Measurements from ENCODE around the gene SLC30A2. TPM values are rescaled to one million over a fixed set of nuclear protein-coding genes. Genes with fewer than 3 reads are reported as not detected.
A peak's percentile ranks its signal among the peaks of the same experiment; 100 is the strongest.

Gene SLC30A2
- total and polyA plus RNA-seq, 2 of the 13 experiments (the other 11 are each of a cell fraction or from before 2014, with no cell fraction given) = not detected

- TF ChIP-seq, protein P1, sequence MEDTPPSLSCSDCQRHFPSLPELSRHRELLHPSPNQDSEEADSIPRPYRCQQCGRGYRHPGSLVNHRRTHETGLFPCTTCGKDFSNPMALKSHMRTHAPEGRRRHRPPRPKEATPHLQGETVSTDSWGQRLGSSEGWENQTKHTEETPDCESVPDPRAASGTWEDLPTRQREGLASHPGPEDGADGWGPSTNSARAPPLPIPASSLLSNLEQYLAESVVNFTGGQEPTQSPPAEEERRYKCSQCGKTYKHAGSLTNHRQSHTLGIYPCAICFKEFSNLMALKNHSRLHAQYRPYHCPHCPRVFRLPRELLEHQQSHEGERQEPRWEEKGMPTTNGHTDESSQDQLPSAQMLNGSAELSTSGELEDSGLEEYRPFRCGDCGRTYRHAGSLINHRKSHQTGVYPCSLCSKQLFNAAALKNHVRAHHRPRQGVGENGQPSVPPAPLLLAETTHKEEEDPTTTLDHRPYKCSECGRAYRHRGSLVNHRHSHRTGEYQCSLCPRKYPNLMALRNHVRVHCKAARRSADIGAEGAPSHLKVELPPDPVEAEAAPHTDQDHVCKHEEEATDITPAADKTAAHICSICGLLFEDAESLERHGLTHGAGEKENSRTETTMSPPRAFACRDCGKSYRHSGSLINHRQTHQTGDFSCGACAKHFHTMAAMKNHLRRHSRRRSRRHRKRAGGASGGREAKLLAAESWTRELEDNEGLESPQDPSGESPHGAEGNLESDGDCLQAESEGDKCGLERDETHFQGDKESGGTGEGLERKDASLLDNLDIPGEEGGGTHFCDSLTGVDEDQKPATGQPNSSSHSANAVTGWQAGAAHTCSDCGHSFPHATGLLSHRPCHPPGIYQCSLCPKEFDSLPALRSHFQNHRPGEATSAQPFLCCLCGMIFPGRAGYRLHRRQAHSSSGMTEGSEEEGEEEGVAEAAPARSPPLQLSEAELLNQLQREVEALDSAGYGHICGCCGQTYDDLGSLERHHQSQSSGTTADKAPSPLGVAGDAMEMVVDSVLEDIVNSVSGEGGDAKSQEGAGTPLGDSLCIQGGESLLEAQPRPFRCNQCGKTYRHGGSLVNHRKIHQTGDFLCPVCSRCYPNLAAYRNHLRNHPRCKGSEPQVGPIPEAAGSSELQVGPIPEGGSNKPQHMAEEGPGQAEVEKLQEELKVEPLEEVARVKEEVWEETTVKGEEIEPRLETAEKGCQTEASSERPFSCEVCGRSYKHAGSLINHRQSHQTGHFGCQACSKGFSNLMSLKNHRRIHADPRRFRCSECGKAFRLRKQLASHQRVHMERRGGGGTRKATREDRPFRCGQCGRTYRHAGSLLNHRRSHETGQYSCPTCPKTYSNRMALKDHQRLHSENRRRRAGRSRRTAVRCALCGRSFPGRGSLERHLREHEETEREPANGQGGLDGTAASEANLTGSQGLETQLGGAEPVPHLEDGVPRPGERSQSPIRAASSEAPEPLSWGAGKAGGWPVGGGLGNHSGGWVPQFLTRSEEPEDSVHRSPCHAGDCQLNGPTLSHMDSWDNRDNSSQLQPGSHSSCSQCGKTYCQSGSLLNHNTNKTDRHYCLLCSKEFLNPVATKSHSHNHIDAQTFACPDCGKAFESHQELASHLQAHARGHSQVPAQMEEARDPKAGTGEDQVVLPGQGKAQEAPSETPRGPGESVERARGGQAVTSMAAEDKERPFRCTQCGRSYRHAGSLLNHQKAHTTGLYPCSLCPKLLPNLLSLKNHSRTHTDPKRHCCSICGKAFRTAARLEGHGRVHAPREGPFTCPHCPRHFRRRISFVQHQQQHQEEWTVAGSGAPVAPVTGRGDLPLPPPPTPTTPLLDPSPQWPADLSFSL (CRISPR knock-in tag; IDR thresholded peaks at IDR 0.05) = no peak
- TF ChIP-seq FOXO4 (CRISPR knock-in tag; conservative IDR thresholded peaks at IDR 0.05) (no peak), HIC2 (CRISPR knock-in tag; IDR thresholded peaks at IDR 0.05; ENCODE audit: low read depth) (no peak), SOX6 (IDR thresholded peaks at IDR 0.05) (no peak), SOX6 (CRISPR knock-in tag; IDR thresholded peaks at IDR 0.05) (0 out of 2 replicates have a peak, but pooled peaks have one; percentile 3), ETV6 (CRISPR knock-in tag; conservative IDR thresholded peaks at IDR 0.05) (no peak), SRF (IDR thresholded peaks at IDR 0.05; ENCODE audit: low read depth, low read length) (no peak), ZNF761 (CRISPR knock-in tag; conservative IDR thresholded peaks at IDR 0.05) (peak; percentile 78; the same call in 1 of the 2 replicates), JUND (CRISPR knock-in tag; IDR thresholded peaks at IDR 0.05) (no peak), GABPB1 (CRISPR knock-in tag; IDR thresholded peaks at IDR 0.05) (peak; percentile 62; the same call in 1 of the 2 replicates), PRMT3 (CRISPR knock-in tag; IDR thresholded peaks at IDR 0.05; ENCODE audit: borderline replicate concordance, low read depth) (no peak), ZNF713 (CRISPR knock-in tag; IDR thresholded peaks at IDR 0.05) (no peak), ZFYVE20 (CRISPR knock-in tag; IDR thresholded peaks at IDR 0.05; ENCODE audit: borderline replicate concordance, low read depth) (no peak), FOXA3 (CRISPR knock-in tag; IDR thresholded peaks at IDR 0.05) (no peak; the same call in 1 of the 2 replicates), POLR2AphosphoS5 (IDR thresholded peaks at IDR 0.05; ENCODE audit: low read depth, low read length) (peak; percentile 48; the same call in 1 of the 2 replicates)
- TF ChIP-seq, protein P2, sequence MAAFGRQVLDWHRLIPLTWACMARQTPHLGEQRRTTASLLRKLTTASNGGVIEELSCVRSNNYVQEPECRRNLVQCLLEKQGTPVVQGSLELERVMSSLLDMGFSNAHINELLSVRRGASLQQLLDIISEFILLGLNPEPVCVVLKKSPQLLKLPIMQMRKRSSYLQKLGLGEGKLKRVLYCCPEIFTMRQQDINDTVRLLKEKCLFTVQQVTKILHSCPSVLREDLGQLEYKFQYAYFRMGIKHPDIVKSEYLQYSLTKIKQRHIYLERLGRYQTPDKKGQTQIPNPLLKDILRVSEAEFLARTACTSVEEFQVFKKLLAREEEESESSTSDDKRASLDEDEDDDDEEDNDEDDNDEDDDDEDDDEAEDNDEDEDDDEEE (CRISPR knock-in tag; IDR thresholded peaks at IDR 0.05) = no peak
- TF ChIP-seq, protein P3, sequence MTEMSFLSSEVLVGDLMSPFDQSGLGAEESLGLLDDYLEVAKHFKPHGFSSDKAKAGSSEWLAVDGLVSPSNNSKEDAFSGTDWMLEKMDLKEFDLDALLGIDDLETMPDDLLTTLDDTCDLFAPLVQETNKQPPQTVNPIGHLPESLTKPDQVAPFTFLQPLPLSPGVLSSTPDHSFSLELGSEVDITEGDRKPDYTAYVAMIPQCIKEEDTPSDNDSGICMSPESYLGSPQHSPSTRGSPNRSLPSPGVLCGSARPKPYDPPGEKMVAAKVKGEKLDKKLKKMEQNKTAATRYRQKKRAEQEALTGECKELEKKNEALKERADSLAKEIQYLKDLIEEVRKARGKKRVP (CRISPR knock-in tag; IDR thresholded peaks at IDR 0.05) = no peak
These were observed 10.5 kb downstream of the SLC30A2 start (continued) for GRCh38 chr1:26035203-26035958.
